Left ventricle myocardium superior (tissue), 1 donor: ENCODE measurements around the gene PBX3. TPM values are rescaled to one million over a fixed set of nuclear protein-coding genes. Genes with fewer than 3 reads are reported as not detected.
A peak's percentile ranks its signal among the peaks of the same experiment; 100 is the strongest.

ENCODE experiments used
- ATAC-seq: fragments of 200-7000 bp; cut with Tn5 transposase; one replicate; pipeline ENCODE4 v1.9.1; 2020; ENCODE audit warnings: mild to moderate bottlenecking, moderate library complexity
- DNase-seq: peaks from one replicate; pipeline ENCODE4 v3.0.0-alpha.2; 2020
- intact Hi-C: fragments of 100-400 bp; cut with micrococcal nuclease; formaldehyde crosslinking; loops from one replicate; pipeline ENCODE4 v1.11.0; 2022
- total RNA-seq: library from RNA; stranded (reverse); fragmentation: NEBNext Ultra II Directional; extraction: Animal tissue kit (Norgen Biotek cat#: 25700); gene quantifications from one replicate; pipeline ENCODE4 v1.2.1, GENCODE V29; 2021
- donor health status: DM: no; HTN: yes; CAD: no; lungs with severe emphysema.

The PBX3 gene
- total RNA-seq, 1 donor from 2014 or later, result 50.4 TPM

- ATAC-seq (peak; percentile 0), DNase-seq (peak; percentile 72)
- intact Hi-C loops, result no loop called here
Observed at GRCh38 chr9:125747765-125748445, 732 bp downstream of the PBX3 start.

- intact Hi-C loops, result no loop called here
- ATAC-seq (no peak), DNase-seq (no peak)
Observed at GRCh38 chr9:125748446-125749099, 1.4 kb downstream of the PBX3 start.

GRCh38 chr9:125749287-125749935, 2.2 kb downstream of the PBX3 start:
- ATAC-seq, result no peak
- DNase-seq, result no peak
- intact Hi-C loops, result no loop called here

GRCh38 chr9:125749951-125750626, 2.9 kb downstream of the PBX3 start:
- DNase-seq (no peak), ATAC-seq (no peak)
- intact Hi-C loops, result no loop called here

- intact Hi-C loops, result no loop called here
- DNase-seq (no peak), ATAC-seq (no peak)
Observed at GRCh38 chr9:125750627-125751011, 3.4 kb downstream of the PBX3 start.

GRCh38 chr9:125752070-125752628, 5.0 kb downstream of the PBX3 start:
- intact Hi-C loops, result no loop called here
- DNase-seq (no peak), ATAC-seq (no peak)

- ATAC-seq, result no peak
- intact Hi-C loops, result no loop called here
- DNase-seq, result no peak
Observed at GRCh38 chr9:125754096-125754495, 6.9 kb downstream of the PBX3 start.

- intact Hi-C loops, result no loop called here
- no peak for ATAC-seq
- no peak for DNase-seq
Observed at GRCh38 chr9:125755340-125755739, 8.2 kb downstream of the PBX3 start.

GRCh38 chr9:125756518-125756917, 9.3 kb downstream of the PBX3 start:
- ATAC-seq (no peak), DNase-seq (no peak)
- intact Hi-C loops, result no loop called here

GRCh38 chr9:125757834-125758233, 10.7 kb downstream of the PBX3 start:
- DNase-seq (no peak), ATAC-seq (no peak)
- intact Hi-C loops, result no loop called here

- intact Hi-C loops, result no loop called here
- ATAC-seq (peak; percentile 78), DNase-seq (peak; percentile 41)
Observed at GRCh38 chr9:125758986-125759763, 12.0 kb downstream of the PBX3 start.

GRCh38 chr9:125759764-125760129, 12.6 kb downstream of the PBX3 start:
- intact Hi-C loops, result no loop called here
- ATAC-seq, result peak; percentile 56
- DNase-seq, result no peak

- ATAC-seq, result no peak
- intact Hi-C loops, result no loop called here
- no peak for DNase-seq
Observed at GRCh38 chr9:125760537-125760936, 13.4 kb downstream of the PBX3 start.

- DNase-seq (no peak), ATAC-seq (peak; percentile 53)
- intact Hi-C loops, result no loop called here
Observed at GRCh38 chr9:125761676-125762450, 14.7 kb downstream of the PBX3 start.

- ATAC-seq (peak; percentile 30), DNase-seq (no peak)
- intact Hi-C loops, result no loop called here
Observed at GRCh38 chr9:125763394-125763801, 16.2 kb downstream of the PBX3 start.

- ATAC-seq (no peak), DNase-seq (no peak)
- intact Hi-C loops, result no loop called here
Observed at GRCh38 chr9:125764198-125764597, 17.0 kb downstream of the PBX3 start.

GRCh38 chr9:125766468-125767221, 19.5 kb downstream of the PBX3 start:
- intact Hi-C loops, result no loop called here
- ATAC-seq, result no peak
- no peak for DNase-seq

- ATAC-seq, result no peak
- intact Hi-C loops, result no loop called here
- no peak for DNase-seq
Observed at GRCh38 chr9:125767349-125767748, 20.2 kb downstream of the PBX3 start.
